Mammary epithelial cell (primary cell): ENCODE data around the gene SLC39A3.

Experiments
- CTCF ChIP-seq, 2 donors: IDR thresholded peaks in 1 of 2; conservative IDR thresholded peaks in 1 of 2; 2 replicates each; pipeline ENCODE4 v1.5.1; 2011 to 2012; ENCODE audit warnings: inconsistent platforms in 2 of 2, low read length in 2 of 2, mild to moderate bottlenecking in 2 of 2, control low read depth in 1 of 2, low read depth in 1 of 2; ENCODE audit not compliant: insufficient read depth in 1 of 2; ENCODE audit errors: extremely low read depth in 1 of 2
- EZH2 ChIP-seq: IDR thresholded peaks from 2 replicates; pipeline ENCODE4 v1.6.1; 2012; ENCODE audit warnings: low read length, inconsistent platforms, borderline replicate concordance

- TF ChIP-seq CTCF (conservative IDR thresholded peaks at IDR 0.05 in 1 of 2, IDR thresholded peaks at IDR 0.05 in 1 of 2; ENCODE audit: extremely low read depth in 1 of 2, insufficient read depth in 1 of 2, low read depth in 1 of 2, low read length in 2 of 2) (no peak), EZH2 (no peak)
These were observed 17.1 kb downstream of the SLC39A3 start for GRCh38 chr19:2722541-2723344.
